Astrocyte (in vitro differentiated cells and primary cell): ENCODE measurements around the gene MB. TPM values are rescaled to one million over a fixed set of nuclear protein-coding genes. Genes with fewer than 3 reads are reported as not detected.

Experiments used
- DNase-seq: peaks from one replicate; pipeline ENCODE4 v3.0.0-alpha.2; 2010; ENCODE audit warnings: low read depth
- FAIRE-seq: peaks from 2 replicates; lab custom pipeline; 2011; peaks lifted over from hg19 to GRCh38; lab: Jason Lieb, UNC
- H2AFZ ChIP-seq: 2 replicates; pipeline ENCODE4 v1.6.0; 2012; ENCODE audit warnings: low read depth, low read length, inconsistent platforms
- H3K27ac ChIP-seq: 2 replicates; pipeline ENCODE4 v1.5.1; 2011; ENCODE audit warnings: low read depth, low read length, inconsistent platforms
- H3K27me3 ChIP-seq: 2 replicates; pipeline ENCODE4 v1.6.0; 2011; ENCODE audit warnings: low read length, inconsistent platforms; ENCODE audit not compliant: insufficient read depth
- H3K36me3 ChIP-seq: 2 replicates; pipeline ENCODE4 v1.5.1; 2011; ENCODE audit warnings: low read length, inconsistent platforms; ENCODE audit not compliant: insufficient read depth
- H3K4me1 ChIP-seq: 2 replicates; pipeline ENCODE4 v1.5.1; 2011; ENCODE audit warnings: low read length, inconsistent platforms; ENCODE audit not compliant: insufficient read depth
- H3K4me2 ChIP-seq: 2 replicates; pipeline ENCODE4 v1.6.0; 2012; ENCODE audit warnings: low read length, inconsistent platforms
- H3K4me3 ChIP-seq: 2 replicates; pipeline ENCODE4 v1.5.1; 2011; ENCODE audit warnings: low read depth, mild to moderate bottlenecking, low read length, inconsistent platforms; ENCODE audit not compliant: insufficient read depth
- H3K79me2 ChIP-seq: 2 replicates; pipeline ENCODE4 v1.6.0; 2012; ENCODE audit warnings: mild to moderate bottlenecking, low read length, inconsistent platforms; ENCODE audit not compliant: insufficient read depth
- H3K9ac ChIP-seq: 2 replicates; pipeline ENCODE4 v1.6.0; 2012; ENCODE audit warnings: mild to moderate bottlenecking, low read length, inconsistent platforms
- H3K9me3 ChIP-seq: 2 replicates; pipeline ENCODE4 v1.5.1; 2012; ENCODE audit warnings: low read depth, mild to moderate bottlenecking, low read length, inconsistent platforms; ENCODE audit not compliant: insufficient read depth
- H4K20me1 ChIP-seq: 2 replicates; pipeline ENCODE4 v1.6.0; 2012; ENCODE audit warnings: low read length, inconsistent platforms; ENCODE audit not compliant: insufficient read depth
- H3K27ac Mint-ChIP-seq: one replicate; pipeline ENCODE4 v1.8.0; 2021; ENCODE audit warnings: mild to moderate bottlenecking, mixed read lengths; ENCODE audit not compliant: unreplicated experiment
- H3K27me3 Mint-ChIP-seq: one replicate; pipeline ENCODE4 v1.8.0; 2021; ENCODE audit warnings: low read depth, mixed read lengths; ENCODE audit not compliant: unreplicated experiment
- H3K36me3 Mint-ChIP-seq: one replicate; pipeline ENCODE4 v1.8.0; 2021; ENCODE audit warnings: low read depth, mixed read lengths; ENCODE audit not compliant: unreplicated experiment
- H3K4me1 Mint-ChIP-seq: one replicate; pipeline ENCODE4 v1.8.0; 2021; ENCODE audit warnings: low read depth, mixed read lengths; ENCODE audit not compliant: unreplicated experiment
- H3K4me3 Mint-ChIP-seq: one replicate; pipeline ENCODE4 v1.8.0; 2021; ENCODE audit warnings: mild to moderate bottlenecking, moderate library complexity, mixed read lengths; ENCODE audit not compliant: unreplicated experiment
- H3K9me3 Mint-ChIP-seq: one replicate; pipeline ENCODE4 v1.8.0; 2021; ENCODE audit warnings: mild to moderate bottlenecking, mixed read lengths; ENCODE audit not compliant: unreplicated experiment
- CTCF ChIP-seq: IDR thresholded peaks from 2 replicates; pipeline ENCODE4 v1.5.1; 2011; ENCODE audit warnings: low read depth, mild to moderate bottlenecking, inconsistent platforms, low read length, moderate library complexity; ENCODE audit not compliant: insufficient read depth
- EZH2 ChIP-seq: IDR thresholded peaks from 2 replicates; pipeline ENCODE4 v1.6.1; 2012; ENCODE audit warnings: mild to moderate bottlenecking, low read length, inconsistent platforms; ENCODE audit not compliant: insufficient read depth
- total RNA-seq: library from RNA; stranded (reverse); gene quantifications from 2 replicates; pipeline ENCODE4 v1.2.1, GENCODE V29; 2021

MB gene
- total RNA-seq, 1 donor from 2014 or later: not detected

GRCh38 chr22:35642305-35642741 is 25.2 kb upstream of the MB start:
- H3K4me1 ChIP-seq: peaks cover 10% of the 10 kb centered on the region
- FAIRE-seq: no peak
- no peaks in the 10 kb centered on the region for H3K79me2 ChIP-seq
- Mint-ChIP-seq H3K27me3 (peaks cover 7% of the 10 kb centered on the region), H3K4me3 (no peak overlapping the region), H3K36me3 (no peaks in the 10 kb centered on the region), H3K9me3 (no peaks in the 10 kb centered on the region), H3K27ac (no peak overlapping the region), H3K4me1 (peaks cover 2% of the 10 kb centered on the region)
- no peak overlapping the region for H2AFZ ChIP-seq
- TF ChIP-seq CTCF (no peak), EZH2 (no peak)
- no peak overlapping the region for H3K27ac ChIP-seq
- no peaks in the 10 kb centered on the region for H3K36me3 ChIP-seq
- H4K20me1 ChIP-seq: no peaks in the 10 kb centered on the region
- DNase-seq: no peak
- no peak overlapping the region for H3K9ac ChIP-seq
- H3K9me3 ChIP-seq: no peaks in the 10 kb centered on the region
- no peaks in the 10 kb centered on the region for H3K27me3 ChIP-seq
- H3K4me3 ChIP-seq: no peak overlapping the region
- no peak overlapping the region for H3K4me2 ChIP-seq

- TF ChIP-seq EZH2 (no peak), CTCF (no peak)
- Mint-ChIP-seq H3K27ac (no peak overlapping the region), H3K27me3 (peaks cover 9% of the 10 kb centered on the region), H3K4me3 (no peak overlapping the region), H3K4me1 (peaks cover 2% of the 10 kb centered on the region), H3K9me3 (no peaks in the 10 kb centered on the region), H3K36me3 (no peaks in the 10 kb centered on the region)
- Histone ChIP-seq H3K27ac (no peak overlapping the region), H3K36me3 (no peaks in the 10 kb centered on the region), H3K4me1 (peaks cover 3% of the 10 kb centered on the region), H3K79me2 (no peaks in the 10 kb centered on the region), H3K9ac (no peak overlapping the region), H2AFZ (no peak overlapping the region), H4K20me1 (no peaks in the 10 kb centered on the region), H3K27me3 (no peaks in the 10 kb centered on the region), H3K4me3 (no peak overlapping the region), H3K4me2 (no peak overlapping the region), H3K9me3 (no peaks in the 10 kb centered on the region)
- DNase-seq (no peak), FAIRE-seq (no peak)
These were observed 24.5 kb upstream of the MB start for GRCh38 chr22:35641494-35642120.

- TF ChIP-seq CTCF: no peak
- TF ChIP-seq EZH2: no peak
- Histone ChIP-seq H3K36me3 (no peaks in the 10 kb centered on the region), H3K9ac (no peak overlapping the region), H2AFZ (peak overlapping the region; percentile 65), H3K9me3 (no peaks in the 10 kb centered on the region), H3K4me2 (no peak overlapping the region), H4K20me1 (no peaks in the 10 kb centered on the region), H3K79me2 (no peaks in the 10 kb centered on the region), H3K4me1 (no peaks in the 10 kb centered on the region), H3K27me3 (no peaks in the 10 kb centered on the region), H3K4me3 (no peak overlapping the region), H3K27ac (no peak overlapping the region)
- H3K4me3 Mint-ChIP-seq: no peak overlapping the region
- peaks cover 3% of the 10 kb centered on the region for H3K4me1 Mint-ChIP-seq
- no peaks in the 10 kb centered on the region for H3K36me3 Mint-ChIP-seq
- FAIRE-seq: no peak
- H3K27ac Mint-ChIP-seq: peak overlapping the region; percentile 14
- peaks cover 3% of the 10 kb centered on the region for H3K9me3 Mint-ChIP-seq
- H3K27me3 Mint-ChIP-seq: peaks cover 9% of the 10 kb centered on the region
- DNase-seq: peak; percentile 72
These were observed 21.3 kb upstream of the MB start for GRCh38 chr22:35638410-35638809.
